ENCODE results near the gene CACNA1H. TPM values are rescaled to one million over a fixed set of nuclear protein-coding genes. Genes with fewer than 3 reads are reported as not detected.

Gene CACNA1H
- polyA plus RNA-seq, 1 donor, result 9.8 TPM

- no CpG with 5 or more reads among the region's 8 CpGs for WGBS (ENCODE audit: insufficient coverage, low lambda C conversion rate)
- no peak for DNase-seq
- Histone ChIP-seq H3K9me3 (ENCODE audit: control insufficient read depth, low read depth, low read length) (no peaks in the 10 kb centered on the region), H3K4me1 (ENCODE audit: control insufficient read depth, insufficient read depth, low read length) (no peaks in the 10 kb centered on the region), H3K27ac (ENCODE audit: low read length) (no peak overlapping the region), H3K36me3 (ENCODE audit: control insufficient read depth, insufficient read depth, low read length) (no peaks in the 10 kb centered on the region), H3K4me3 (ENCODE audit: low read length) (no peak overlapping the region), H3K27me3 (ENCODE audit: control insufficient read depth, insufficient read depth, low read length) (no peaks in the 10 kb centered on the region)
Measured at GRCh38 chr16:1213231-1213630, 60.3 kb downstream of the CACNA1H start.

DNA sequence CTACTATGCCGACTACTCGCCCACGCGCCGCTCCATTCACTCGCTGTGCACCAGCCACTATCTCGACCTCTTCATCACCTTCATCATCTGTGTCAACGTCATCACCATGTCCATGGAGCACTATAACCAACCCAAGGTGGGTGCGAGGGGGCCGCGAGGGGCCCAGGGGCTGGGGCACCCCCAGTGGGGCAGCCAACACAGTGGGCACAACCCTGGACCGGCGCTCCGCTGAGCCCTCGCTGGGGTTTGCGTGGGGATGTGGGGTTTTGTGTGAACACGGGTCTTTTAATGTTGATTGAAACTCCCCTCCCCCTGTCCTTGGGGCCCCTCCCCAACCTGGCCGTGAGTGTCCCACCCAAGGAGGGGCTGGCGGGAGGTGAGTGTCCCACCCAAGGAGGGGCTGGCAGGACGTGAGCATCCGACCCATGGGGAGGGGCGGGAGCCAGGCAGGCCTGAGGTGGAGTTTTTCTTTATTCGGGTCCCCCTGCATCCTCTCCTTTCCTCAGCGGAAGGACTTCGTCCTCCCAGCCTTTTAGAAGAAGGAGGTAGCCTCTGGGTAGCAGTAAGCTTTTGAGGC lies 61.0 kb downstream of the CACNA1H start:
- WGBS (ENCODE audit: insufficient coverage, low lambda C conversion rate), result 100% methylated on average over 1 of the region's 25 CpGs
- Histone ChIP-seq H3K27me3 (ENCODE audit: control insufficient read depth, insufficient read depth, low read length) (no peaks in the 10 kb centered on the region), H3K36me3 (ENCODE audit: control insufficient read depth, insufficient read depth, low read length) (no peaks in the 10 kb centered on the region), H3K4me3 (ENCODE audit: low read length) (no peak overlapping the region), H3K9me3 (ENCODE audit: control insufficient read depth, low read depth, low read length) (no peaks in the 10 kb centered on the region), H3K4me1 (ENCODE audit: control insufficient read depth, insufficient read depth, low read length) (no peaks in the 10 kb centered on the region), H3K27ac (ENCODE audit: low read length) (no peak overlapping the region)
- DNase-seq, result no peak

GRCh38 chr16:1214719-1215118 lies 61.8 kb downstream of the CACNA1H start:
- H3K4me3 ChIP-seq (ENCODE audit: low read length), result no peak overlapping the region
- WGBS (ENCODE audit: insufficient coverage, low lambda C conversion rate), result no CpG with 5 or more reads among the region's 16 CpGs
- no peak for DNase-seq
- no peaks in the 10 kb centered on the region for H3K4me1 ChIP-seq (ENCODE audit: control insufficient read depth, insufficient read depth, low read length)
- H3K9me3 ChIP-seq (ENCODE audit: control insufficient read depth, low read depth, low read length), result no peaks in the 10 kb centered on the region
- no peaks in the 10 kb centered on the region for H3K27me3 ChIP-seq (ENCODE audit: control insufficient read depth, insufficient read depth, low read length)
- peaks cover 2% of the 10 kb centered on the region for H3K36me3 ChIP-seq (ENCODE audit: control insufficient read depth, insufficient read depth, low read length)
- H3K27ac ChIP-seq (ENCODE audit: low read length), result no peak overlapping the region

- Histone ChIP-seq H3K4me3 (ENCODE audit: low read length) (no peak overlapping the region), H3K36me3 (ENCODE audit: control insufficient read depth, insufficient read depth, low read length) (peaks cover 2% of the 10 kb centered on the region), H3K27ac (ENCODE audit: low read length) (no peak overlapping the region), H3K4me1 (ENCODE audit: control insufficient read depth, insufficient read depth, low read length) (no peaks in the 10 kb centered on the region), H3K27me3 (ENCODE audit: control insufficient read depth, insufficient read depth, low read length) (no peaks in the 10 kb centered on the region), H3K9me3 (ENCODE audit: control insufficient read depth, low read depth, low read length) (no peaks in the 10 kb centered on the region)
- no CpG with 5 or more reads among the region's 32 CpGs for whole genome bisulfite sequencing (ENCODE audit: insufficient coverage, low lambda C conversion rate)
- DNase-seq, result no peak
Measured at GRCh38 chr16:1215574-1216295, 62.8 kb downstream of the CACNA1H start.

- H3K27me3 ChIP-seq (ENCODE audit: control insufficient read depth, insufficient read depth, low read length), result no peaks in the 10 kb centered on the region
- H3K4me3 ChIP-seq (ENCODE audit: low read length), result no peak overlapping the region
- WGBS (ENCODE audit: insufficient coverage, low lambda C conversion rate), result no CpG with 5 or more reads among the region's 12 CpGs
- DNase-seq, result no peak
- no peaks in the 10 kb centered on the region for H3K9me3 ChIP-seq (ENCODE audit: control insufficient read depth, low read depth, low read length)
- H3K4me1 ChIP-seq (ENCODE audit: control insufficient read depth, insufficient read depth, low read length), result no peaks in the 10 kb centered on the region
- H3K36me3 ChIP-seq (ENCODE audit: control insufficient read depth, insufficient read depth, low read length), result peaks cover 2% of the 10 kb centered on the region
- no peak overlapping the region for H3K27ac ChIP-seq (ENCODE audit: low read length)
Measured at GRCh38 chr16:1216296-1216619, 63.4 kb downstream of the CACNA1H start.

DNA sequence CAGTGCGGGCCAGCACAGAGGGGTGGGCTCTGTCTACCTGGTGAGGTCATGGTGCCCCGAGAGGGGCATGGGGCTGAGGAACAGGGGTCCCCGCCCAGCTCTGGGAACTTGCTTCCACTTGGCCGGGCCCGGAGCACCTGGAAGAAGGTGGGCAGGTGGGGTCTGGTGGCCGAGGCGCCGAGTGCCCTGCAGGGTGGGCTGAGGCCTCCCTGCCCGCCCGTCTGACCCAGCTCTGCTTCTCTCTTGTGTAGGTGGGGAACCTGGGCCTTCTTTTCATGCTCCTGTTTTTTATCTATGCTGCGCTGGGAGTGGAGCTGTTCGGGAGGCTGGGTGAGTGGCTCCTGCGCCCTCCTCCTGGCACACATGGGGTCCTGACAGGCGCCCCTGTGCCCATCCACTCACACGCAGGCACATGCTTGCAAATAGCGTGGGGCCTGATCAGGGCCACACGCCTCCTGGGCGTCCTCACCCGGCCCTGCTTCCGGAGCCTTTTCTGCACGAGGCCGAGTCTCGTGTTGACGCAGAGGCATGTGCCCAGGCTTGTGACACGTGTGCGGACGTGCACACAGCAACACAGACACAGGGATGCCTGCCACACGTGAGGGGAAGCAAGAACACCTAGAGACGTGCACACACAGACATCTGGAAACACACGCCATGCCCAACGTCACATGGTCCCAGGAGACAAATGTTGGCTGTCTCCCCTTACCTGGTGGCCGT lies 63.9 kb downstream of the CACNA1H start:
- no peak overlapping the region for H3K4me3 ChIP-seq (ENCODE audit: low read length)
- no peak for DNase-seq
- peaks cover 2% of the 10 kb centered on the region for H3K36me3 ChIP-seq (ENCODE audit: control insufficient read depth, insufficient read depth, low read length)
- no peaks in the 10 kb centered on the region for H3K4me1 ChIP-seq (ENCODE audit: control insufficient read depth, insufficient read depth, low read length)
- H3K27me3 ChIP-seq (ENCODE audit: control insufficient read depth, insufficient read depth, low read length), result no peaks in the 10 kb centered on the region
- no CpG with 5 or more reads among the region's 32 CpGs for WGBS (ENCODE audit: insufficient coverage, low lambda C conversion rate)
- H3K9me3 ChIP-seq (ENCODE audit: control insufficient read depth, low read depth, low read length), result no peaks in the 10 kb centered on the region
- no peak overlapping the region for H3K27ac ChIP-seq (ENCODE audit: low read length)

DNA sequence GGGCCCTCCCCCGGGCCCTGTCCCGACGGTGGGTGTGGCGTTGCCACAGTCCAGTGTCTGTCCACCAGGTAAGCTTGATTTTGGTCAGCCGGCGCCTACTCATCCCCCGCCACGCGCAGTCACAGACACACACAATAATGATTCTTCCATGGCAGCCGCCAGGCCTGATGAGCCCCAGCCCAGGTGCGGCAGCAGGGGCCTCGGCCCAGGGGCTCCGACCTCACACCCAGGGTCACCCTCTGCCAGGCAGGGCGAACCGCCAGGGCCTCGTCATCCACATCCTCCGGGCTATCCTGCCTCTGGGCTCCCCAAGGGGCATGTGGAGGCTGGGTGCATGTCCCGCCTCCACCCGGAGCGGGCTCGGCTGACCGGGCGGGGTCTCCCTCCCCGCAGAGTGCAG lies 64.6 kb downstream of the CACNA1H start:
- Histone ChIP-seq H3K27me3 (ENCODE audit: control insufficient read depth, insufficient read depth, low read length) (no peaks in the 10 kb centered on the region), H3K9me3 (ENCODE audit: control insufficient read depth, low read depth, low read length) (no peaks in the 10 kb centered on the region), H3K36me3 (ENCODE audit: control insufficient read depth, insufficient read depth, low read length) (peaks cover 2% of the 10 kb centered on the region), H3K4me3 (ENCODE audit: low read length) (no peak overlapping the region), H3K4me1 (ENCODE audit: control insufficient read depth, insufficient read depth, low read length) (no peaks in the 10 kb centered on the region), H3K27ac (ENCODE audit: low read length) (no peak overlapping the region)
- DNase-seq, result no peak
- WGBS (ENCODE audit: insufficient coverage, low lambda C conversion rate), result no CpG with 5 or more reads among the region's 24 CpGs

DNA sequence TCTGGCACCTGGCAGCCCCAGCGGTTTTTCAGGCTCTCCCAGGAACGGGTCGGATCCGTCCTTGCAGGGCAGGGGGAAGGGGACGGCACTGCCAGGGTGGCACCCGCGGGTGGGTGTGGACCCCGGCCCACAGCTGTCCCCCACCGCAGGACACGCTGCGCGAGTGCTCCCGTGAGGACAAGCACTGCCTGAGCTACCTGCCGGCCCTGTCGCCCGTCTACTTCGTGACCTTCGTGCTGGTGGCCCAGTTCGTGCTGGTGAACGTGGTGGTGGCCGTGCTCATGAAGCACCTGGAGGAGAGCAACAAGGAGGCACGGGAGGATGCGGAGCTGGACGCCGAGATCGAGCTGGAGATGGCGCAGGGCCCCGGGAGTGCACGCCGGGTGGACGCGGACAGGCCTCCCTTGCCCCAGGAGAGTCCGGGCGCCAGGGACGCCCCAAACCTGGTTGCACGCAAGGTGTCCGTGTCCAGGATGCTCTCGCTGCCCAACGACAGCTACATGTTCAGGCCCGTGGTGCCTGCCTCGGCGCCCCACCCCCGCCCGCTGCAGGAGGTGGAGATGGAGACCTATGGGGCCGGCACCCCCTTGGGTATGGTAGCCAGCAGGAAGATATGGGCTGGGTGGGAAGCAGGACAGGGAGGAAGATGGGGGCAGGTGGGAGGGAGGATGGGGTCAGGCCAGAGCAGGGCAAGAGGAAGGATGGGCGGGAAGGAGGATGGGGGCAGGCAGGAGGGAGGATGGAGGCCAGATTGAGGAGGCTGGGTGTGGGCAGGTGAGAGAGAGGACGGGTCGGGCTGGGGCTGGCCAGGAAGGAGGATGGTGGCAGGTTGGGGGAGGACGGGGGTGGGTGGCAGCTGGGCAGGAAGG lies 65.4 kb downstream of the CACNA1H start:
- no CpG with 5 or more reads among the region's 49 CpGs for WGBS (ENCODE audit: insufficient coverage, low lambda C conversion rate)
- no peak overlapping the region for H3K27ac ChIP-seq (ENCODE audit: low read length)

DNA sequence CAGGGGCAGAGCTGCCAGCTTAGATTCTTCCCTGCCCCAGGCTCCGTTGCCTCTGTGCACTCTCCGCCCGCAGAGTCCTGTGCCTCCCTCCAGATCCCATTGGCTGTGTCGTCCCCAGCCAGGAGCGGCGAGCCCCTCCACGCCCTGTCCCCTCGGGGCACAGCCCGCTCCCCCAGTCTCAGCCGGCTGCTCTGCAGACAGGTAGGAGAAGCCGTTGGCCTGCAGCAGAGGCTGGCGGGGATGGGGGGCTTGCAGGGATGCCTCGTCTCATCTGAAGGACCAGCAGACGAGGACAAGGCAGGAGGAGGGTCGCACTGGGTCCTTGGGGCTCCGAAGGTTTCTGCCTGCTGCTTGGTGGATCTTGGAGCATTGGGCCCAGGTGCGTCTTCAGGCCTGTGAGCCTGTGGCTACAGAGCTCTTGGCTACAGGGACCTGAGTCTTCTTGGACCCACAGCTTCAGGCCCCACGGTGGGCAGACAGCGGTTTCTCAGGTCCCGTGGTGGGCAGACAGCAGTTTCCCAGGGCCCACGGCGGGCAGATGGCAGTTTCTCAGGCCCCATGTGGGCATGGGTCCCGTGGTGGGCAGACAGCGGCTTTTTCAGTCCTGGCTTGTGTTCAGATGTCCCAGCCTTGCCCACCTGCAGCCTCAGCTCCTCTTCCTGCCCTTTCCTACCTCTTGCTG lies 66.2 kb downstream of the CACNA1H start:
- H3K27me3 ChIP-seq (ENCODE audit: control insufficient read depth, insufficient read depth, low read length), result no peaks in the 10 kb centered on the region
- H3K4me1 ChIP-seq (ENCODE audit: control insufficient read depth, insufficient read depth, low read length), result no peaks in the 10 kb centered on the region
- no peaks in the 10 kb centered on the region for H3K9me3 ChIP-seq (ENCODE audit: control insufficient read depth, low read depth, low read length)
- no peak overlapping the region for H3K27ac ChIP-seq (ENCODE audit: low read length)
- H3K36me3 ChIP-seq (ENCODE audit: control insufficient read depth, insufficient read depth, low read length), result peaks cover 2% of the 10 kb centered on the region
- WGBS (ENCODE audit: insufficient coverage, low lambda C conversion rate), result no CpG with 5 or more reads among the region's 24 CpGs
- DNase-seq, result no peak
- no peak overlapping the region for H3K4me3 ChIP-seq (ENCODE audit: low read length)

More for the DNA sequence above, 65.4 kb downstream of the CACNA1H start:
- Histone ChIP-seq H3K4me3 (ENCODE audit: low read length) (no peak overlapping the region), H3K36me3 (ENCODE audit: control insufficient read depth, insufficient read depth, low read length) (peaks cover 2% of the 10 kb centered on the region), H3K9me3 (ENCODE audit: control insufficient read depth, low read depth, low read length) (no peaks in the 10 kb centered on the region), H3K27me3 (ENCODE audit: control insufficient read depth, insufficient read depth, low read length) (no peaks in the 10 kb centered on the region), H3K4me1 (ENCODE audit: control insufficient read depth, insufficient read depth, low read length) (no peaks in the 10 kb centered on the region)
- DNase-seq, result no peak
